RWPE2 (cell line): ENCODE results near the gene ANXA3.

Experiments used
- ATAC-seq: fragments of 200-7000 bp; cut with Tn5 transposase; 3 replicates; pipeline ENCODE4 v1.9.1; 2021; ENCODE audit warnings: low read depth
- DNase-seq: peaks from one replicate; pipeline ENCODE4 v3.0.0-alpha.2; 2020; ENCODE audit warnings: low spot score
- H3K27ac ChIP-seq: fragments of 450-650 bp; 2 replicates; pipeline ENCODE4 v1.5.1; 2017; ENCODE audit warnings: mild to moderate bottlenecking; ENCODE audit not compliant: poor library complexity, severe bottlenecking
- H3K27me3 ChIP-seq: fragments of 250-450 bp; sonication (Bioruptor Pico); 2 replicates; pipeline ENCODE4 v1.5.1; 2021; ENCODE audit warnings: mild to moderate bottlenecking, moderate library complexity; ENCODE audit not compliant: insufficient read depth, poor library complexity, severe bottlenecking
- H3K36me3 ChIP-seq: fragments of 250-450 bp; sonication (Bioruptor Pico); 2 replicates; pipeline ENCODE4 v1.5.1; 2020; ENCODE audit warnings: low read depth, mild to moderate bottlenecking, moderate library complexity
- H3K4me1 ChIP-seq: fragments of 250-450 bp; sonication (Bioruptor Pico); 2 replicates; pipeline ENCODE4 v1.5.1; 2021; ENCODE audit warnings: mild to moderate bottlenecking, moderate library complexity; ENCODE audit not compliant: insufficient read depth, poor library complexity, severe bottlenecking
- H3K4me3 ChIP-seq: fragments of 250-450 bp; sonication (Bioruptor Pico); 2 replicates; pipeline ENCODE4 v1.5.1; 2021; ENCODE audit warnings: mild to moderate bottlenecking, moderate library complexity; ENCODE audit not compliant: severe bottlenecking
- H3K9me3 ChIP-seq: fragments of 250-450 bp; sonication (Bioruptor Pico); 2 replicates; pipeline ENCODE4 v1.5.1; 2021; ENCODE audit warnings: mild to moderate bottlenecking, moderate library complexity; ENCODE audit not compliant: severe bottlenecking
- TF ChIP-seq, protein P1 (sequence below): fragments of 450-650 bp; IDR thresholded peaks from one replicate; pipeline ENCODE4 v1.5.1; 2017; ENCODE audit warnings: mild to moderate bottlenecking, moderate library complexity; ENCODE audit not compliant: poor library complexity, severe bottlenecking

ANXA3 gene

GRCh38 chr4:78561677-78562076 is 10.1 kb downstream of the ANXA3 start:
- Histone ChIP-seq H3K4me3 (no peak overlapping the region), H3K4me1 (peaks cover 70% of the 10 kb centered on the region), H3K9me3 (no peaks in the 10 kb centered on the region), H3K27ac (peak overlapping the region; percentile 99), H3K27me3 (no peaks in the 10 kb centered on the region), H3K36me3 (peaks cover 69% of the 10 kb centered on the region)
- TF ChIP-seq, protein P1, sequence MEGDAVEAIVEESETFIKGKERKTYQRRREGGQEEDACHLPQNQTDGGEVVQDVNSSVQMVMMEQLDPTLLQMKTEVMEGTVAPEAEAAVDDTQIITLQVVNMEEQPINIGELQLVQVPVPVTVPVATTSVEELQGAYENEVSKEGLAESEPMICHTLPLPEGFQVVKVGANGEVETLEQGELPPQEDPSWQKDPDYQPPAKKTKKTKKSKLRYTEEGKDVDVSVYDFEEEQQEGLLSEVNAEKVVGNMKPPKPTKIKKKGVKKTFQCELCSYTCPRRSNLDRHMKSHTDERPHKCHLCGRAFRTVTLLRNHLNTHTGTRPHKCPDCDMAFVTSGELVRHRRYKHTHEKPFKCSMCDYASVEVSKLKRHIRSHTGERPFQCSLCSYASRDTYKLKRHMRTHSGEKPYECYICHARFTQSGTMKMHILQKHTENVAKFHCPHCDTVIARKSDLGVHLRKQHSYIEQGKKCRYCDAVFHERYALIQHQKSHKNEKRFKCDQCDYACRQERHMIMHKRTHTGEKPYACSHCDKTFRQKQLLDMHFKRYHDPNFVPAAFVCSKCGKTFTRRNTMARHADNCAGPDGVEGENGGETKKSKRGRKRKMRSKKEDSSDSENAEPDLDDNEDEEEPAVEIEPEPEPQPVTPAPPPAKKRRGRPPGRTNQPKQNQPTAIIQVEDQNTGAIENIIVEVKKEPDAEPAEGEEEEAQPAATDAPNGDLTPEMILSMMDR: no peak
- no peak for ATAC-seq
- DNase-seq: no peak

DNA sequence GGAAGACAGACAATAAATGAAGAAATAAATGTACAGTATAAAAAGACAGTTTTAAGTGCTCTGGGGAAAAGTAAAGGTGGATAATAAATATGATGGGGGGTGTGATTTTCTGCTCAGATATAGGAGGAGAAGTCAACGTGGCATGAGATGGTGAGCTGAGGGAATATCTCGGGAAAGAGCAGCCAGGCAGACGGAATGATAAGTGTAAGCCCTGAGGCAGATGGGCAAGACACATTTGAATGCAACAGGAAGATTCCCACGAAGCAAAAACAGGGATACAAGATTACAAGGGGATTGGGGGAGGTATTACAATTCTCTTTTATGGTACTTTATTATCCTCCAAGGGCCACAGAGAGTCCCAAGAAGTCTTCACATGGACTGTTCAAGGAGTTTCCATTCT is 11.1 kb downstream of the ANXA3 start:
- ATAC-seq (no peak), DNase-seq (no peak)
- Histone ChIP-seq H3K27me3 (no peaks in the 10 kb centered on the region), H3K4me1 (peaks cover 69% of the 10 kb centered on the region), H3K4me3 (no peak overlapping the region), H3K27ac (peak overlapping the region; percentile 99), H3K9me3 (no peaks in the 10 kb centered on the region), H3K36me3 (peaks cover 59% of the 10 kb centered on the region)
- TF ChIP-seq, protein P1: no peak

- no peaks in the 10 kb centered on the region for H3K9me3 ChIP-seq
- ATAC-seq (peak; percentile 56), DNase-seq (no peak)
- no peak overlapping the region for H3K4me3 ChIP-seq
- peaks cover 68% of the 10 kb centered on the region for H3K4me1 ChIP-seq
- H3K27ac ChIP-seq: peak overlapping the region; percentile 99
- no peaks in the 10 kb centered on the region for H3K27me3 ChIP-seq
- peaks cover 48% of the 10 kb centered on the region for H3K36me3 ChIP-seq
- TF ChIP-seq, protein P1: no peak
These were observed 14.4 kb downstream of the ANXA3 start for GRCh38 chr4:78565971-78566372.

- TF ChIP-seq, protein P1: no peak
- Histone ChIP-seq H3K9me3 (no peaks in the 10 kb centered on the region), H3K27me3 (no peaks in the 10 kb centered on the region), H3K36me3 (peaks cover 56% of the 10 kb centered on the region), H3K4me3 (no peak overlapping the region), H3K27ac (peak overlapping the region; percentile 99), H3K4me1 (peaks cover 58% of the 10 kb centered on the region)
- DNase-seq (no peak), ATAC-seq (no peak)
These were observed 15.4 kb downstream of the ANXA3 start for GRCh38 chr4:78566834-78567499.

GRCh38 chr4:78567500-78568060 is 16.0 kb downstream of the ANXA3 start:
- Histone ChIP-seq H3K27me3 (no peaks in the 10 kb centered on the region), H3K27ac (peak overlapping the region; percentile 99), H3K9me3 (no peaks in the 10 kb centered on the region), H3K4me1 (peaks cover 52% of the 10 kb centered on the region), H3K4me3 (no peak overlapping the region), H3K36me3 (peaks cover 56% of the 10 kb centered on the region)
- DNase-seq (no peak), ATAC-seq (no peak)
- TF ChIP-seq, protein P1: no peak
